NCI-H1694 treated with DMSO at 0.1 percent for 48 hours (cell line): ENCODE data around the gene CWC22.
"Not testable (repeated sequence)": the region's sequence is repeated elsewhere in the genome, so short reads cannot be mapped to it uniquely, and the experiment has no call there.

Source experiments
- DNase-seq: peaks from one replicate; lab custom pipeline; 2025; lab: John Stamatoyannopoulos, UW

CWC22 gene

DNA sequence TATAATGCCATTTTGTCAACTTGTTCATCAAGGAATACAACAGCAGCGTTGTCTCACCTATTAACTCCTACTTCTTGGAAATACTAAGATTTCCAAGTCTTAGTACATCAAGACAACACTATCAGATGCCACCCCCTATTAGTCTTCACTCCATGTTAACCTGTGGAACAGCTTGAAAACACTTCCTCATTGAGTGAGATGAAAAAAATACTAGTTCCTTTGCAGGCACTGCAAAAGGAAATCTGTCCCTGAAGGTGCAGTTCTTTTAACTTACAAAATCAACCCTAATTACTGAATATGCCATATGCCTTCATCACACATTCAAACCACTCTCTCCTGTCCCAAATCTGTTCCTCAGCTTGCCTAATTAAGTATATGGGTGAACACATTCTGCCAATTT lies 4.0 kb downstream of the CWC22 start:
- no peak for DNase-seq

- no peak for DNase-seq
These were observed 4.8 kb downstream of the CWC22 start for GRCh38 chr2:180002198-180002770.

GRCh38 chr2:180001726-180002125 lies 5.4 kb downstream of the CWC22 start:
- DNase-seq: no peak

- no peak for DNase-seq
These were observed 6.7 kb downstream of the CWC22 start for GRCh38 chr2:180000434-180000833.

- DNase-seq: no peak
These were observed 8.1 kb downstream of the CWC22 start for GRCh38 chr2:179999000-179999399.

DNA sequence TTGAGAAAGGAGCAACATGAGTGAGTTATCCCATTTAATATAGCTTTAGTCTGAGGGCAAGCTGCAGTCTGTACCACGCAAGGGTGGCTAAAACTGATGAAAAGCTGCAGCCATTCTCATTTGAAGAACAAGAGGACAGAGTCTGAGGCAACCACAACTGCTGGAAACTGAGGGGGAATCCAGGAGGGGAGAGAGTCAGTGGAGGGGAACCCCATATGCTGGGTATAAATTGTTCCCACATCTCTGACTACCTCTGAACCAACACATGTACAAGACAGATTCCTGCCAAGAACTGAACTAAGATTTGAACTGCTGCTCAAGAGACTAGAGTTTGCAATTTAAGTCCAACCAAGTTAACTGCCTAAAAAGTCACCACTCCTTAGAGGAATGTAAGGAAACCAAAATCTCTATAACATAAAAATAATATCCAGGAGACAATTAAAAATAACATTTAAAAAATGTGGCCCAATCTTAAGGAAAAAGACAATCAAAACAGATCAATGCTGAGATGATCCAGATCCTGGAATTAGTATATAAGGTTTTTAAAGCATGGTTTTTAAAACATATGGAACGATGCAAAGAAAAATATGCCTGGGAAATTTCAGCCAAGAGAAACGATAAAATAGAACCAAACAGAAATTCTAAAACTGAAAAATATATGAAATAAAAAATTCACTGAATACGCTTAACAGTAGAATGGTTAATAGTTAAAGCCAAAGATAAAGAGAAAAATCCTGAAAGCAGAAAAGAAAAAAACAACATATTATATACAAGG lies 11.2 kb downstream of the CWC22 start:
- DNase-seq: no peak

DNA sequence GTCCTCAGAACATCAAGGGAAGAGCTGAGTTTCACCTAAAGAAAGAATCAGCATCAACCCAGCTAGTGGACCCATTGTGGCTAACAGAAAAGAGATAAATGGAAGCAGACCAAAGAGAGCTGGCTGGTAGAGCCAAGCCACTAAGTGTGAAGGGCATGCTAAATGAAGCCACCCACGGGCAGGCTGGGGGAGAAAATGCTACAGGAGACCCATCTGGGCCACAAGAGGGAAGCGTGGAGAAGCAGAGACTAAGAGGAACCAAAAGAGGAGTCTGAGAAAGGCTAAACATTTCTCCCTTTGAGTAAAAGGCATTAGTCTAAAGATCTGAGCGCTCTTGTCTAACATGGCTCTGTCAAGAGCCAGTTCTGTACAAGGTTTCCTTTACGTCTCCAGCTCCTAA lies 15.8 kb downstream of the CWC22 start:
- DNase-seq: no peak

- no peak for DNase-seq
These were observed 16.3 kb downstream of the CWC22 start for GRCh38 chr2:179990676-179991317.

DNA sequence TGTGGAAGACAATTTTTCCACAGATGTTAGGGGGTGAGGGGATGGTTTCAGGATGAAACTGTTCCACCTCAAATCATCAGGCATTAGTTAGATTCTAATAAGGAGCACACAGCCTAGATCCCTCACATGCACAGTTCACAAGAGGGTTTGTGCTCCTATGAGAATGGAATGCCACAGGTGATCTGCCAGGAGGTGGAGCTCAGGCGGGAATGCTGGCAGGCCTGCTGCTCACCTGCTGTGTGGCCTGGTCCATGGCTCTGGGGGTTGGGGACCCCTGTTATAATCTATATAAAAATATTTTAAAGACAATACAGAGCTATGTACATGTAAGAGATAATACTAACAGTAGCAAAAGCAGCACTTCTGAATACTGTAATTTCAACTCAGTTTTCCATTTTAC lies 19.2 kb downstream of the CWC22 start:
- DNase-seq: no peak

DNA sequence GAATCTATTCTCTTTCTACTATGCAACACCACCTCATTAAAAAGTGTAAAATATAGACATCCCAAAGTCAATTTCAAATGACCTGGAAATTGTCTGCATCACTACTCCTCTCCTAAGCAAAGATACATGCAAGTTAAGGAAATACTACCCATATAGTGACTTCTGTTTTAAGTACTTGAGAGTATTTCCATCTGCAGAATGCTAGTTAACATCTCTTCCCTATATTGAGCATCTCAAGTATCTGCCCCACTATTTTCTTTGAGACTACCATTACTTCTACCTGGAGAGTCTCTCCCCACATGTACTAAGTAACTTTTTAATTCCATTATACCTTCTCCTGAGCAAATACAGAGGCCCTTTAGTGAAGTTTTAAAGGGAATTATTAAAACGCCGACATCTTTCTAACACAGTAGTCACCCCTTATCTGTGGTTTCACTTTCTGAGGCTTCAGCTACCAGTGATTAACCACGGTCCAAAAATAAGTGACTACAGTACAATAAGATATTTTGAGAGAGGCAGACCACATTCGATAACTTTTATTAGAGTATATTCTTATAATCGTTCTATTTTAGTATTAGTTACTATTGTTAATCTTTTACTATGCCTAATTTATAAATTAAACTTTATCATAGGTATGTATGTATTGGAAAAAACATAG lies 21.8 kb downstream of the CWC22 start:
- no peak for DNase-seq

DNA sequence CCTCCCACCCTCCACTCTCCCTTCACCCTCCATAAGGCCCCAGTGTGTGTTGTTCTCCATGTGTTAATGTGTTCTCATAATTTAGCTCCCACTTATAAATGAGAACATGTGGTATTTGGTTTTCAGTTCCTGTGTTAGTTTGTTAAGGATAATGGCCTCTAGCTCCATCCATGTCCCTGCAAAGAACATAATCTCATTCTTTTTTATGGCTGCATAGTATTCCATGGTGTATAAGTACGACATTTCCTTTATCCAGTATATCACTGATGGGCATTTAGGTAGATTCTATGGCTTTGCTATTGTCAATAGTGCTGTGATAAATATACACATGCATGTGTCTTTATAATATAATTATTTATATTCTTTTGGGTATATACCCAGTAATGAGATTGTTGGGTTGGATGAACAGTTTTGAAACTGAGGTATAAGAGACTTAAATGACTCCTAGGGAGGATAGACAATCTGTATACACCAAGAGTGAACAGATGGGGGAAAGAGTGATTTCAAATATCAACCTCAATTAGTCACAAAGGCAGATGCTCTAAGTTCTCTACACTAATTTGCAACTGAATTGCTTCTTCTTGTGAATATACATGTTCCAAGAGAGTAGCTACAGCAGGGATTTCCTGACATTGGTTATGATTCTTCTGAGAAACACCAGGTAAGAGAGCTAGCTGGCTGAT lies 23.7 kb downstream of the CWC22 start:
- no peak for DNase-seq

- DNase-seq: no peak
These were observed 26.0 kb downstream of the CWC22 start for GRCh38 chr2:179981085-179981484.

GRCh38 chr2:179974761-179975160 lies 32.3 kb downstream of the CWC22 start:
- no peak for DNase-seq

GRCh38 chr2:179966778-179967394 lies 40.2 kb downstream of the CWC22 start:
- DNase-seq: no peak

DNA sequence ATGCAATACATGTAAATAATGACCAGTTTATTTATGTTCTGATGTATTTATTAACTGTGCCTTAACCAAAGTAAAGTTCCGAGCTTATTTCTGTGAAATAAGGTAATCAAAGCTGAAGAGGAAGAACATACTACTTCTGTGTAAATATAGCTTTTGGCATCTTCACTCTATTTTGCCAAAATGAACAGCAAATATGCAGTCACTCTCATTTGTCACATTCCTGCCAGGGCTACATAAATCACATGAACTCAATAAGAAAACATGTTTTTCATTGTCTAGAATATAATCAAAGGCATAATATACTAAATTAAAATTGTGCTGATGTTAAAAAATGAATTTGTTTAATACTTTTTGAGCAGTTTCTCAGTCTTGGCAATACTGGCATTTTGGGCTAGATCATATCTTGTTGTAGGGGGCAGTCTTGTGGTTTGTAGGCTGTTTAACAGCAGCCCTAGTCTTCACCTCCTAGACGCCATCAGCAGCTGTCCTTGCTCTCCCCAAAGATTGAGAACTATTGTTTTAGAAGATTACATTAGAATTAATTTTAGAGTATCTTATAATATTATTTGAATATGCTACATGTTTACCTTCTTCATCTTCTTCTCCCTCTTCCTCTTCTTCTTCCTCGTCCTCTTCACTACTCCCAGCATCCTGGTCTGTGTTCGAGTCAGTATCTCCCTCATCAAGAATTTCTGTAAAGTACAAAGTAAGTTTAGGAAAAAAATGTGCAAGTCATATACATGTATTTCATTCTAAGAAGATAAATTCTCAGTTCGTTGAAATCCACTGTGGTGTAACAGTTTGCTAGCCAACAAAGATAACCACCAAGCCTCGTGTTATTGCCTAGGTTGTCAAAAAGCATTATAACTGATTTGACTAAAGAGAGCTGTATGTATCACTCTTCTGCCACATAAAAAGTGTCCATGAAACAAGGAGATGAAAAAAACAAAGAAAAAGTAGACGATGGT lies 41.5 kb downstream of the CWC22 start:
- DNase-seq: no peak

- no peak for DNase-seq
These were observed 43.5 kb downstream of the CWC22 start for GRCh38 chr2:179963626-179964025.

DNA sequence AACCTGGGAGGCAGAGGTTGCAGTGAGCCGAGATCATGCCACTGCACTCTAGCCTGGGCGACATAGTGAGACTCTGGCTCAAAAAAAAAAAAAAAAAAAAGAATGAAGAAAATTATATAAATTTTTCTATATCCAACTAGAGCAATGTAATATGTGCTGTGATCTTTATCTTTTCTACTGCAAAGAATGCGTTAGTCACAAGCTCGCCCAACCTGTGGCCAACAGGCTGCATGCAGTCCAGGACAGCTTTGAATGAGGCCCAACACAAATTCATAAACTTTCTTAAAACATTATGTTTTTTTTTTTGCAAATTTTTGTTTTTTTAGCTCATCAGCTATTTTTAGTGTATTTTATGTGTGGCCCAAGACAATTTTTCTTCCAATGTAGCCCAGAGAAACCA lies 48.8 kb downstream of the CWC22 start:
- DNase-seq: not testable (repeated sequence)

DNA sequence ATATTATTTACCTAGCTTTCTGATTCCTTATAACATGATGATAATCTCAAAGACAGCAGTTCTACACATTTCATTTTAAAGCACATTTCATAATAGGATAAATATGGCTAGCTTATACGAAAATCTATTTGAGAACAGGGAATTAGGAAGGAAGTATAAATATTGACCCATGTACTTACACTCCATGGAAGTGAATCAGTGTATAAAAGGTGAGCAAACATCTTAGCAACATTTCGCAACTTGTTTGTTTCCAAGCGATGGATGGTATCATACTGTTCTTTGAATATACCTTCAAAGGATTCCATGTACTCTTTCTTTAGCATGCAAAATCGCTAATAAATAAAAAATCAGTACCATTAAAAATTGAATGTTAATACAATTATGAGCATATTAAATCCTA lies 53.1 kb downstream of the CWC22 start:
- DNase-seq: no peak

DNA sequence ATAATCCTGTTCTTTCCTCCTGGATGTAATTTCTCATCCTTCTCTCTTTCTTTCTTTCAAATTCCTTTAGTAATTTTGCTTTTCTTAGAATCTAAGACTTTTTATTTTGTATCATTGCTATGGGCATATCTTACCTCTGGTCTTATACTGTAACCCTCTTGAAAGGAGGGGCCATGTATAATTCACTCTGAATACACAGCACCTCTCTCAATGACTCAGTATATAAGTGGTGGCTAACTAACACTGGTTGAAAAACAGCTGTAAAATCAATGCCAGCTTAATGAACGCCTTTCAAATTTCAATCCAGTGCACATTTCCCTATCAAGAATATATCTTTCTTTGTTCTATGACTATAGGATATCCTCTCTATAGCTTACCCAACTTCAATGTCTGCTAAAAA lies 53.7 kb downstream of the CWC22 start:
- no peak for DNase-seq

DNA sequence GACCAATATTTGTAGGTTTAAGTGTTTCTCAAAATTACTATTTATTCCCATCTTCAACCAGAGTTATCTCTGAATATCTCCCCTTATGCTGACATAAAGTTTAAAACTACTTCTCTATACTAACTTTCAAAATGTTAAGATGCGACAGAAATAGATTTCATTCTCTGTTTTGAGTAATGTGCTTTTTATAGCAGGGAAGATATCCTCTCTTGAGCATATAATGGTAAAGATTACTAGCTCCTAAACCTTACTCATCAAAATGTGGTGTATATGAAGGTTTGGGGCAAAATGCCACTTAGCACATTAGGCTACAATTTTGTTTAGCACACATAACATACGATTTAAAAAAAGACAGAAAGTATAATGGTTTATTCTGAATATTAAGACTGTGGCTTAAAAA lies 54.4 kb downstream of the CWC22 start:
- DNase-seq: no peak

- DNase-seq: no peak
These were observed 55.4 kb downstream of the CWC22 start for GRCh38 chr2:179951680-179952079.
